Gastroesophageal sphincter (tissue), 3 donors: ENCODE measurements around the gene UTP11.

Source experiments
- EP300 ChIP-seq: sonication (generic); formaldehyde crosslinking; IDR thresholded peaks from one replicate; pipeline ENCODE4 v1.6.1; 2017; ENCODE audit warnings: antibody characterized with exemption, mild to moderate bottlenecking
- POLR2A ChIP-seq, 2 donors: fragments of 450-650 bp; IDR thresholded peaks; one replicate each; pipeline ENCODE4 v1.6.1; 2017; ENCODE audit warnings: antibody characterized with exemption in 2 of 2, mild to moderate bottlenecking in 2 of 2, moderate library complexity in 1 of 2
- POLR2AphosphoS5 ChIP-seq: sonication (generic); formaldehyde crosslinking; IDR thresholded peaks from one replicate; pipeline ENCODE4 v1.6.1; 2017; ENCODE audit warnings: antibody characterized with exemption
- TF ChIP-seq, protein P1 (sequence below), 4 experiments: fragments of 200-600 bp in 2 of 4; fragments of 450-650 bp in 2 of 4; sonication (generic) in 1 of 4; IDR thresholded peaks; one replicate each; pipeline ENCODE4 v1.5.1; 2017 to 2019; ENCODE audit warnings: antibody characterized with exemption in 4 of 4, mild to moderate bottlenecking in 2 of 4, moderate library complexity in 2 of 4

DNA sequence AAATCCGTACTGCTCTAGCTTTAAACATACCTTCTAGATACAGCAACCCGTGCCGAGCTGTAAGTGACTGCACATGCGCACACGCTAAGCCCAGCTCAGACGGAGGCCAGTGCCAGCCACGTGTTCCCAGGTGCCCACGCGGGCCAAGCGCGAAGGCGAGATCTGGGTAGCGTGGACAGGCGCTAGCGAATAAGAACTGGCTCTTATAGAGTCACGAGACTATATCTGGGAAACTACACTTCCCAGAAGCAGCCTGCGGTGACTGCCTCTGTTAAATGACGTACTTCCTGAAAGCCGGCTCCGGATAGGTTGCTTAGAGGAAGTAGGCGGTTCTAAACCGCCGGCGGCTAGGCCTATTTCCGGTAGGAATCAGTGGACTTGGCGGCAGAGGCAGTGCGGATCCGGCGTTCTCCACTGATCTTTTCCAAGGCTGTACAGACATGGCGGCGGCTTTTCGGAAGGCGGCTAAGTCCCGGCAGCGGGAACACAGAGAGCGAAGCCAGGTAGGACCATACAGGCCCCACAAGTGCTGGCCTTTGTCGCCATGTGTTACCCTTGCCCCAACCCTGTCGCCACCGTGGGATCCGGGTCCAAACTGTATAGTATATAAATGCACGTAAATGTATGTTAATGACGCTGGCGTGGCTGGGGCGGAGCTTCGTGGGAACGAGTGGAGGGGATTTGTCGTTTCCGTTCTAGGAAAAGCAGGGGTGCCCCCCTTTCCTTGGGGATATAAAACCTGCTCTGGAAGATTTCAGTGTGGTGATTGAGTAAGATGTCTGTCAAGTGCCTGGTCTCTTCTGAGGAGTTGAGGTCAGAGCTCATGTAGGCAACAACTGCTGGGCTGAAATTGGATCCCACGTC is at the start of gene UTP11:
- TF ChIP-seq POLR2A (IDR thresholded peaks at IDR 0.05) (peak; percentile 36 to 59), POLR2AphosphoS5 (peak; percentile 64), EP300 (no peak)
- TF ChIP-seq, protein P1, sequence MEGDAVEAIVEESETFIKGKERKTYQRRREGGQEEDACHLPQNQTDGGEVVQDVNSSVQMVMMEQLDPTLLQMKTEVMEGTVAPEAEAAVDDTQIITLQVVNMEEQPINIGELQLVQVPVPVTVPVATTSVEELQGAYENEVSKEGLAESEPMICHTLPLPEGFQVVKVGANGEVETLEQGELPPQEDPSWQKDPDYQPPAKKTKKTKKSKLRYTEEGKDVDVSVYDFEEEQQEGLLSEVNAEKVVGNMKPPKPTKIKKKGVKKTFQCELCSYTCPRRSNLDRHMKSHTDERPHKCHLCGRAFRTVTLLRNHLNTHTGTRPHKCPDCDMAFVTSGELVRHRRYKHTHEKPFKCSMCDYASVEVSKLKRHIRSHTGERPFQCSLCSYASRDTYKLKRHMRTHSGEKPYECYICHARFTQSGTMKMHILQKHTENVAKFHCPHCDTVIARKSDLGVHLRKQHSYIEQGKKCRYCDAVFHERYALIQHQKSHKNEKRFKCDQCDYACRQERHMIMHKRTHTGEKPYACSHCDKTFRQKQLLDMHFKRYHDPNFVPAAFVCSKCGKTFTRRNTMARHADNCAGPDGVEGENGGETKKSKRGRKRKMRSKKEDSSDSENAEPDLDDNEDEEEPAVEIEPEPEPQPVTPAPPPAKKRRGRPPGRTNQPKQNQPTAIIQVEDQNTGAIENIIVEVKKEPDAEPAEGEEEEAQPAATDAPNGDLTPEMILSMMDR (IDR thresholded peaks at IDR 0.05): no peak
